GM23338 (cell line): ENCODE results near the gene S100A6. TPM values are rescaled to one million over a fixed set of nuclear protein-coding genes. Genes with fewer than 3 reads are reported as not detected.
A peak's percentile ranks its signal among the peaks of the same experiment; 100 is the strongest.

ENCODE experiments used
- ATAC-seq: fragments of 200-7000 bp; cut with Tn5 transposase; 3 replicates; pipeline ENCODE4 v1.9.1; 2020
- DNase-seq: peaks from one replicate; pipeline ENCODE4 v3.0.0-alpha.2; 2015; ENCODE audit warnings: low spot score
- H2AFZ ChIP-seq: fragments of 200-600 bp; sonication (generic); 2 replicates; pipeline ENCODE4 v1.8.0; 2016; ENCODE audit warnings: antibody characterized with exemption, mild to moderate bottlenecking, moderate library complexity
- H3F3A ChIP-seq: fragments of 200-600 bp; sonication (generic); replicated peaks from 2 replicates; pipeline ENCODE4 v1.8.0; 2017; ENCODE audit warnings: antibody characterized with exemption, mixed run types, low read depth
- H3K27ac ChIP-seq: fragments of 200-600 bp; sonication (generic); 2 replicates; pipeline ENCODE4 v1.6.1; 2016; ENCODE audit warnings: low read depth
- H3K27me3 ChIP-seq: fragments of 200-600 bp; sonication (generic); 2 replicates; pipeline ENCODE4 v1.8.0; 2016; ENCODE audit warnings: mild to moderate bottlenecking, mixed run types, moderate library complexity; ENCODE audit not compliant: insufficient read depth
- H3K36me3 ChIP-seq: fragments of 200-600 bp; sonication (generic); 2 replicates; pipeline ENCODE4 v1.8.0; 2016; ENCODE audit warnings: mild to moderate bottlenecking; ENCODE audit not compliant: insufficient read depth
- H3K4me1 ChIP-seq: fragments of 200-600 bp; sonication (generic); 2 replicates; pipeline ENCODE4 v1.8.0; 2016; ENCODE audit warnings: mild to moderate bottlenecking, moderate library complexity; ENCODE audit not compliant: insufficient read depth
- H3K4me2 ChIP-seq: fragments of 200-600 bp; sonication (generic); 2 replicates; pipeline ENCODE4 v1.7.1; 2017; ENCODE audit warnings: mixed run types
- H3K4me3 ChIP-seq: fragments of 200-600 bp; sonication (generic); 2 replicates; pipeline ENCODE4 v1.6.1; 2016; ENCODE audit warnings: mixed run types
- H3K79me2 ChIP-seq: fragments of 200-600 bp; sonication (generic); replicated peaks from 2 replicates; pipeline ENCODE4 v1.8.0; 2017; ENCODE audit warnings: mild to moderate bottlenecking; ENCODE audit not compliant: insufficient read depth
- H3K9me2 ChIP-seq: fragments of 200-600 bp; sonication (generic); 2 replicates; pipeline ENCODE4 v1.8.0; 2017; ENCODE audit not compliant: insufficient read depth
- H4K20me1 ChIP-seq: fragments of 200-600 bp; sonication (generic); replicated peaks from 2 replicates; pipeline ENCODE4 v1.8.0; 2017; ENCODE audit warnings: mild to moderate bottlenecking; ENCODE audit not compliant: insufficient read depth
- H3K27ac Mint-ChIP-seq: 2 replicates; pipeline ENCODE4 v1.8.0; 2020; ENCODE audit warnings: inconsistent platforms, mild to moderate bottlenecking, moderate library complexity, mixed read lengths
- H3K27me3 Mint-ChIP-seq: 3 replicates; pipeline ENCODE4 v1.8.0; 2022; ENCODE audit warnings: low read depth, mild to moderate bottlenecking, moderate library complexity, mixed read lengths, inconsistent platforms; ENCODE audit not compliant: insufficient read depth, poor library complexity
- H3K36me3 Mint-ChIP-seq: 3 replicates; pipeline ENCODE4 v1.8.0; 2021; ENCODE audit warnings: low read depth, mild to moderate bottlenecking, inconsistent platforms, moderate library complexity, mixed read lengths
- H3K4me1 Mint-ChIP-seq: 3 replicates; pipeline ENCODE4 v1.8.0; 2020; ENCODE audit warnings: mild to moderate bottlenecking, inconsistent platforms, mixed read lengths
- H3K4me3 Mint-ChIP-seq: 3 replicates; pipeline ENCODE4 v1.8.0; 2021; ENCODE audit warnings: moderate library complexity, mild to moderate bottlenecking, inconsistent platforms, mixed read lengths
- H3K9me3 Mint-ChIP-seq: 3 replicates; pipeline ENCODE4 v1.8.0; 2020; ENCODE audit warnings: moderate library complexity, mild to moderate bottlenecking, inconsistent platforms, mixed read lengths
- CREB1 ChIP-seq: fragments of 250-450 bp; sonication (Bioruptor Pico); IDR thresholded peaks from 2 replicates; pipeline ENCODE4 v1.5.0; 2020; ENCODE audit warnings: low read depth, mild to moderate bottlenecking, moderate library complexity
- CTCF ChIP-seq, 2 experiments: fragments of 200-600 bp in 1 of 2; sonication (generic) in 1 of 2; conservative IDR thresholded peaks; 2 replicates each; pipeline versions ENCODE4 v1.5.1 to v1.6.1; 2016 to 2017; ENCODE audit warnings: antibody characterized with exemption in 2 of 2, low read depth in 2 of 2, mild to moderate bottlenecking in 2 of 2, moderate library complexity in 1 of 2
- ETS1 ChIP-seq: IDR thresholded peaks from 2 replicates; pipeline ENCODE4 v1.6.1; 2016; ENCODE audit warnings: antibody characterized with exemption
- EZH2 ChIP-seq: fragments of 200-600 bp; sonication (generic); IDR thresholded peaks from one replicate; pipeline ENCODE4 v1.8.0; 2017; ENCODE audit warnings: antibody characterized with exemption, mild to moderate bottlenecking, low read depth; ENCODE audit not compliant: unreplicated experiment
- EZH2phosphoT487 ChIP-seq: fragments of 200-600 bp; sonication (generic); IDR thresholded peaks from one replicate; pipeline ENCODE4 v1.8.1; 2018; ENCODE audit warnings: antibody characterized with exemption; ENCODE audit not compliant: unreplicated experiment
- JUNB ChIP-seq: IDR thresholded peaks from one replicate; pipeline ENCODE4 v1.6.1; 2016; ENCODE audit warnings: antibody characterized with exemption; ENCODE audit not compliant: unreplicated experiment
- NANOG ChIP-seq: IDR thresholded peaks from 2 replicates; pipeline ENCODE4 v1.6.1; 2016; ENCODE audit warnings: antibody characterized with exemption, borderline replicate concordance
- POLR2AphosphoS5 ChIP-seq: IDR thresholded peaks from 2 replicates; pipeline ENCODE4 v1.6.1; 2016; ENCODE audit warnings: antibody characterized with exemption, low read depth
- REST ChIP-seq: IDR thresholded peaks from one replicate; pipeline ENCODE4 v1.6.1; 2018; ENCODE audit warnings: antibody characterized with exemption; ENCODE audit not compliant: unreplicated experiment
- STAT1 ChIP-seq: IDR thresholded peaks from one replicate; pipeline ENCODE4 v1.6.1; 2016; ENCODE audit warnings: antibody characterized with exemption; ENCODE audit not compliant: unreplicated experiment
- ZNF114 ChIP-seq: fragments of 250-450 bp; sonication (Bioruptor Pico); IDR thresholded peaks from 2 replicates; pipeline ENCODE4 v1.5.0; 2020; ENCODE audit warnings: mild to moderate bottlenecking, moderate library complexity
- ZNF331 ChIP-seq: fragments of 250-450 bp; sonication (Bioruptor Pico); IDR thresholded peaks from 2 replicates; pipeline ENCODE4 v1.5.0; 2020; ENCODE audit warnings: low read depth, mild to moderate bottlenecking, moderate library complexity
- ZNF462 ChIP-seq: fragments of 250-450 bp; sonication (Bioruptor Pico); IDR thresholded peaks from 2 replicates; pipeline ENCODE4 v1.5.0; 2020; ENCODE audit warnings: mild to moderate bottlenecking, moderate library complexity
- polyA plus RNA-seq: library from polyadenylated mRNA; unstranded; fragments of >200 nt; fragmentation: Nextera tagmentation; extraction: Ambion mirVana; gene quantifications from 2 replicates; pipeline ENCODE4 v1.2.1, GENCODE V29; 2016
- total RNA-seq: library from RNA; depleted of rRNA; stranded (reverse); fragments of >200 nt; shearing (Covaris generic); gene quantifications from 2 replicates; pipeline ENCODE4 v1.2.3, GENCODE V29; 2014

The S100A6 gene
- total and polyA plus RNA-seq, 2 experiments from 2014 or later, result 7.3 to 77.5 TPM

GRCh38 chr1:153536012-153536670 is 350 bp upstream of the S100A6 start:
- peaks cover 35% of the 10 kb centered on the region for H3K27me3 Mint-ChIP-seq
- H2AFZ ChIP-seq, result peak overlapping the region; percentile 98
- H3K4me3 ChIP-seq, result peak overlapping the region; percentile 63

More at GRCh38 chr1:153536012-153536670, 350 bp upstream of the S100A6 start:
- Mint-ChIP-seq H3K27ac (no peak overlapping the region; the same call in 1 of the 2 replicates), H3K4me3 (peak overlapping the region; percentile 79), H3K9me3 (no peaks in the 10 kb centered on the region), H3K36me3 (no peaks in the 10 kb centered on the region; the same call in 2 of the 3 replicates), H3K4me1 (peaks cover 43% of the 10 kb centered on the region)
- Histone ChIP-seq H3K36me3 (no peaks in the 10 kb centered on the region), H3K4me2 (peak overlapping the region; percentile 87), H3K9me2 (peaks cover 6% of the 10 kb centered on the region; the same call in 1 of the 2 replicates), H3K27ac (no peak overlapping the region), H4K20me1 (no peaks in the 10 kb centered on the region), H3K27me3 (peaks cover 32% of the 10 kb centered on the region), H3K79me2 (no peaks in the 10 kb centered on the region), H3K4me1 (peaks cover 37% of the 10 kb centered on the region), H3F3A (peaks cover 16% of the 10 kb centered on the region; the same call in 1 of the 2 replicates)
- DNase-seq (peak; percentile 56), ATAC-seq (peak; percentile 7)
- TF ChIP-seq ZNF462 (CRISPR knock-in tag), result no peak
- TF ChIP-seq CREB1 (CRISPR knock-in tag), result peak; percentile 10; the same call in 1 of the 2 replicates
- no peak for TF ChIP-seq EZH2
- peak; percentile 36; the same call in 1 of the 2 replicates for TF ChIP-seq POLR2AphosphoS5
- no peak for TF ChIP-seq EZH2phosphoT487
- no peak for TF ChIP-seq JUNB
- TF ChIP-seq CTCF (conservative IDR thresholded peaks at IDR 0.05; ENCODE audit: low read depth in 2 of 2), result no peak
- no peak for TF ChIP-seq NANOG
- TF ChIP-seq ZNF331 (CRISPR knock-in tag), result no peak
- 0 out of 2 replicates have a peak, but pooled peaks have one; percentile 9 for TF ChIP-seq ETS1
- TF ChIP-seq ZNF114, result no peak
- no peak for TF ChIP-seq REST
- no peak for TF ChIP-seq STAT1
